H1 (cell line): ENCODE results near the gene SORBS1. TPM values are rescaled to one million over a fixed set of nuclear protein-coding genes. Genes with fewer than 3 reads are reported as not detected.

Experiments
- BRCA1 ChIP-seq: IDR thresholded peaks from 2 replicates; pipeline ENCODE4 v1.6.1; 2012; ENCODE audit warnings: low read depth, low read length, improper control_type of control experiment
- CHD2 ChIP-seq: IDR thresholded peaks from 2 replicates; pipeline ENCODE4 v1.6.1; 2012; ENCODE audit warnings: low read length, improper control_type of control experiment
- GABPA ChIP-seq: IDR thresholded peaks from 2 replicates; pipeline ENCODE4 v1.6.1; 2011; ENCODE audit warnings: mild to moderate bottlenecking, low read length, moderate library complexity, borderline replicate concordance; ENCODE audit not compliant: insufficient read depth
- GTF2F1 ChIP-seq: IDR thresholded peaks from 2 replicates; pipeline ENCODE4 v1.6.1; 2012; ENCODE audit warnings: low read depth, low read length, improper control_type of control experiment, borderline replicate concordance
- RFX5 ChIP-seq: IDR thresholded peaks from 2 replicates; pipeline ENCODE4 v1.6.1; 2011; ENCODE audit warnings: low read depth, low read length, improper control_type of control experiment, borderline replicate concordance
- TAF7 ChIP-seq: optimal IDR thresholded peaks from 2 replicates; pipeline ENCODE3; 2011; ENCODE audit warnings: low read depth, mild to moderate bottlenecking, inconsistent platforms, low read length, moderate library complexity, borderline replicate concordance
- polyA plus RNA-seq, 7 experiments: library from polyadenylated mRNA; depleted of rRNA in 3 of 7; stranded (reverse) in 5 of 7; unstranded in 2 of 7; fragments of >200 nt in 5 of 7; fragments of 200-250 nt in 2 of 7; gene quantifications; 1 replicate in 5 of 7; 2 replicates in 1 of 7; 4 replicates in 1 of 7; pipeline versions ENCODE4 v1.2.1 to v1.2.3, GENCODE V29; 2011 to 2013; ENCODE audit warnings: missing spikeins in 2 of 7, mixed read lengths in 2 of 7
- total RNA-seq: library from RNA; stranded (reverse); fragmentation: NEBNext Ultra II Directional; extraction: Animal tissue kit (Norgen Biotek cat#: 25700); gene quantifications from 2 replicates; pipeline ENCODE4 v1.2.1, GENCODE V29; 2021

Gene SORBS1
- total and polyA plus RNA-seq, 2 of the 8 experiments (the other 6 are each of a cell fraction or from before 2014, with no cell fraction given) = 16.0 to 35.0 TPM

- TF ChIP-seq CHD2 = no peak
- TF ChIP-seq RFX5 = no peak
- no peak for TF ChIP-seq GTF2F1
- no peak for TF ChIP-seq GABPA
- TF ChIP-seq BRCA1 = no peak
- no peak for TF ChIP-seq TAF7
Measured at GRCh38 chr10:95262763-95263518, 298.2 kb downstream of the SORBS1 start (continued).
